HG03066 (cell line): ENCODE results near the gene ARIH1.
"Not testable (repeated sequence)": the region's sequence is repeated elsewhere in the genome, so short reads cannot be mapped to it uniquely, and the experiment has no call there.

Source experiments
- ATAC-seq: cut with Tn5 transposase; IDR thresholded peaks from one replicate; pipeline ENCODE4 v1.9.1; 2021; ENCODE audit warnings: low read depth; ENCODE audit not compliant: unreplicated experiment

The ARIH1 gene

GRCh38 chr15:72642271-72642670 lies 168.1 kb downstream of the ARIH1 start:
- ATAC-seq = not testable (repeated sequence)

GRCh38 chr15:72648631-72649253 lies 174.6 kb downstream of the ARIH1 start:
- not testable (repeated sequence) for ATAC-seq
